Psoas muscle (tissue), 8 donors: ENCODE data around the gene AACS. TPM values are rescaled to one million over a fixed set of nuclear protein-coding genes. Genes with fewer than 3 reads are reported as not detected.

Experiments
- ATAC-seq, 4 donors: fragments of 200-7000 bp; cut with Tn5 transposase; one replicate each; pipeline ENCODE4 v1.9.1; 2020; ENCODE audit warnings: moderate library complexity in 3 of 4, mild to moderate bottlenecking in 2 of 4
- DNase-seq, 2 donors: peaks; one replicate each; pipeline ENCODE4 v3.0.0-alpha.2; 2020
- H3K27ac ChIP-seq: fragments of 200-600 bp; one replicate; pipeline ENCODE4 v1.8.0; 2022
- H3K27me3 ChIP-seq, 3 donors: fragments of 200-600 bp in 1 of 3; one replicate each; pipeline versions ENCODE4 v1.6.1 to v1.8.0; 2013 to 2022; ENCODE audit warnings: low read length in 2 of 3, mild to moderate bottlenecking in 2 of 3, moderate library complexity in 1 of 3; ENCODE audit not compliant: insufficient read depth in 3 of 3
- H3K36me3 ChIP-seq, 2 donors: fragments of 200-600 bp in 1 of 2; one replicate each; pipeline versions ENCODE4 v1.6.1 to v1.8.0; 2013 to 2022; ENCODE audit warnings: low read depth in 1 of 2, mild to moderate bottlenecking in 1 of 2, moderate library complexity in 1 of 2; ENCODE audit not compliant: insufficient read depth in 1 of 2
- H3K4me1 ChIP-seq: fragments of 200-600 bp; one replicate; pipeline ENCODE4 v1.8.0; 2022
- H3K4me3 ChIP-seq: fragments of 200-600 bp; one replicate; pipeline ENCODE4 v1.8.0; 2022; ENCODE audit warnings: mild to moderate bottlenecking
- H3K9me3 ChIP-seq: fragments of 200-600 bp; one replicate; pipeline ENCODE4 v1.8.0; 2022
- CTCF ChIP-seq: fragments of 200-600 bp; IDR thresholded peaks from one replicate; pipeline ENCODE4 v1.8.0; 2022; ENCODE audit warnings: antibody characterized with exemption
- WGBS, 3 donors: extraction: QIAGEN DNeasy Blood & Tissue Kit; methylation state at CpG; one replicate each; pipeline versions ENCODE4 v1.1.6 to v1.1.7; 2013; 5-methylcytosine and 5-hydroxymethylcytosine counted together
- intact Hi-C, 2 donors: fragments of 100-400 bp; cut with DNase I; formaldehyde crosslinking; loops; one replicate each; pipeline versions ENCODE4 v1.11.0 to v1.14.2; 2022
- long read RNA-seq, 2 donors: library from polyadenylated mRNA; unstranded; transcript quantifications; one replicate each; pipeline ENCODE4 v2.0.0, GENCODE V29; 2021
- polyA plus RNA-seq, 3 donors: library from polyadenylated mRNA; stranded (reverse); fragments of 200-250 nt; gene quantifications; one replicate each; pipeline ENCODE4 v1.2.3, GENCODE V29; 2013
- total RNA-seq, 4 donors: library from RNA; stranded (reverse); fragmentation: NEBNext Ultra II Directional in 2 of 4; extraction: Animal tissue kit (Norgen Biotek cat#: 25700) in 2 of 4; gene quantifications; one replicate each; pipeline versions ENCODE4 v1.2.1 to v1.2.4, GENCODE V29; 2021 to 2023
- donor health status: healthy with polysubstance abuse.
- donor health status: DM: no; HTN: no; CAD: no; lungs with moderate emphysema.
- donor health status: Bipolar disorder and iron deficiency.
- donor health status: healthy.
- donor health status: DM: yes; HTN: yes; CAD: no.
- donor health status: DM: no; HTN: no; CAD: no.
- donor health status: DM: no; HTN: no; CAD: no.
- donor health status: DM: yes; HTN: yes; CAD: no.

The AACS gene
- total RNA-seq, result 1 to 10 TPM; 4.0 to 9.5 (median 5.4) TPM
- polyA plus RNA-seq, result 1 to 10 TPM; 3.2 to 6.4 (median 5.7) TPM
- long read RNA-seq, donor 1, transcript AACS-201 (18 exons, 3,316 nt), result major isoform, 8 of 12 reads
- long read RNA-seq, donor 1, partial matches to known transcripts, result 1 of 12 reads
- long read RNA-seq, donor 1, other reads (novel, unspliced or antisense), result 3 of 12 reads
- long read RNA-seq, donor 2, transcript AACS-201 (18 exons, 3,316 nt), result major isoform, 9 of 13 reads
- long read RNA-seq, donor 2, partial matches to known transcripts, result 0 of 13 reads
- long read RNA-seq, donor 2, other reads (novel, unspliced or antisense), result 4 of 13 reads

- DNase-seq (peak; percentile 78 to 87), ATAC-seq (peak; percentile 95 to 99 (median 98))
- Histone ChIP-seq H3K27me3 (no peaks in the 10 kb centered on the region), H3K9me3 (no peaks in the 10 kb centered on the region), H3K4me3 (peak within 1 kb of the TSS; percentile 88), H3K27ac (peak within 1 kb of the TSS; percentile 72), H3K4me1 (peaks cover 15% of the 10 kb centered on the region), H3K36me3 (no peaks in the 10 kb centered on the region)
- intact Hi-C loops, result loop anchor here in 1 of 2 donors (2.0 kb wide), 1 partner anchor 16 kb away; no protein-coding TSS in a partner anchor
- TF ChIP-seq CTCF, result no peak
- 0 to 1% (median 1%) methylated on average over 47 to 80 of the region's 80 CpGs for WGBS, 3 donors
Observed at GRCh38 chr12:125065021-125065918, at the start of gene AACS. AACS (plus strand) TSS chr12:125065435; CDS start chr12:125065585, 150 bp downstream.

- H3K9me3 ChIP-seq, result no peaks in the 10 kb centered on the region
- no peak overlapping the region for H3K27ac ChIP-seq
- H3K27me3 ChIP-seq, result no peaks in the 10 kb centered on the region
- ATAC-seq (no peak), DNase-seq (no peak)
- no peaks in the 10 kb centered on the region for H3K4me1 ChIP-seq
- intact Hi-C loops, result no loop called here
- no peak for TF ChIP-seq CTCF
- no peak overlapping the region for H3K4me3 ChIP-seq
- peaks cover 0 to 8% of the 10 kb centered on the region in 2 donors for H3K36me3 ChIP-seq
- WGBS, 3 donors, result 82 to 84% (median 83%) methylated on average over 24 of the region's 24 CpGs
Observed at GRCh38 chr12:125015680-125016310, 49.4 kb upstream of the AACS start.

GRCh38 chr12:125017801-125018200, 47.4 kb upstream of the AACS start:
- ATAC-seq (no peak), DNase-seq (no peak)
- no peak for TF ChIP-seq CTCF
- Histone ChIP-seq H3K4me3 (no peak overlapping the region), H3K4me1 (no peaks in the 10 kb centered on the region), H3K27me3 (no peaks in the 10 kb centered on the region), H3K27ac (no peak overlapping the region), H3K36me3 (peaks cover 0 to 4% of the 10 kb centered on the region in 2 donors), H3K9me3 (no peaks in the 10 kb centered on the region)
- WGBS, 3 donors, result 95 to 97% (median 96%) methylated on average over 9 of the region's 9 CpGs
- intact Hi-C loops, result no loop called here

- Histone ChIP-seq H3K4me3 (no peak overlapping the region), H3K27ac (no peak overlapping the region), H3K27me3 (no peaks in the 10 kb centered on the region), H3K36me3 (no peaks in the 10 kb centered on the region), H3K9me3 (no peaks in the 10 kb centered on the region), H3K4me1 (no peaks in the 10 kb centered on the region)
- WGBS, 3 donors, result 93 to 96% (median 95%) methylated on average over 11 of the region's 11 CpGs
- TF ChIP-seq CTCF, result no peak
- intact Hi-C loops, result no loop called here
- DNase-seq (no peak), ATAC-seq (no peak)
Observed at GRCh38 chr12:125018356-125018755, 46.9 kb upstream of the AACS start.
